CD4-positive, alpha-beta T cell treated with Interferon gamma for 1 hour (primary cell): ENCODE results near the gene ADPRH.

Source experiments
- DNase-seq: peaks from one replicate; pipeline ENCODE4 v3.0.0-alpha.2; 2020

The ADPRH gene

GRCh38 chr3:119598410-119599098 lies 19.3 kb downstream of the ADPRH start:
- no peak for DNase-seq

GRCh38 chr3:119599558-119600174 lies 20.4 kb downstream of the ADPRH start:
- no peak for DNase-seq

GRCh38 chr3:119600732-119601131 lies 21.4 kb downstream of the ADPRH start:
- DNase-seq = peak; percentile 20

- no peak for DNase-seq
Observed at GRCh38 chr3:119601154-119601553, 21.9 kb downstream of the ADPRH start.

GRCh38 chr3:119602676-119603075 lies 23.4 kb downstream of the ADPRH start:
- DNase-seq = no peak

- no peak for DNase-seq
Observed at GRCh38 chr3:119604878-119605277, 25.6 kb downstream of the ADPRH start.

- DNase-seq = no peak
Observed at GRCh38 chr3:119608405-119609000, 29.2 kb downstream of the ADPRH start.

GRCh38 chr3:119609301-119609700 lies 30.0 kb downstream of the ADPRH start:
- no peak for DNase-seq

GRCh38 chr3:119611664-119612063 lies 32.4 kb downstream of the ADPRH start:
- DNase-seq = no peak

- no peak for DNase-seq
Observed at GRCh38 chr3:119613201-119613600, 33.9 kb downstream of the ADPRH start.

GRCh38 chr3:119613872-119614271 lies 34.6 kb downstream of the ADPRH start:
- no peak for DNase-seq

- DNase-seq = no peak
Observed at GRCh38 chr3:119616056-119616455, 36.8 kb downstream of the ADPRH start.

- no peak for DNase-seq
Observed at GRCh38 chr3:119619094-119619493, 39.8 kb downstream of the ADPRH start.

- DNase-seq = no peak
Observed at GRCh38 chr3:119620899-119621298, 41.6 kb downstream of the ADPRH start.

GRCh38 chr3:119624002-119624720 lies 44.9 kb downstream of the ADPRH start:
- no peak for DNase-seq

GRCh38 chr3:119625451-119626153 lies 46.3 kb downstream of the ADPRH start:
- no peak for DNase-seq

- no peak for DNase-seq
Observed at GRCh38 chr3:119626196-119626595, 46.9 kb downstream of the ADPRH start.

GRCh38 chr3:119627461-119627860 lies 48.2 kb downstream of the ADPRH start:
- DNase-seq = peak; percentile 51

- peak; percentile 39 for DNase-seq
Observed at GRCh38 chr3:119628390-119628789, 49.1 kb downstream of the ADPRH start.

- DNase-seq = peak; percentile 26
Observed at GRCh38 chr3:119628816-119629445, 49.6 kb downstream of the ADPRH start.

- DNase-seq = peak; percentile 20
Observed at GRCh38 chr3:119630128-119630879, 51.0 kb downstream of the ADPRH start.

- DNase-seq = no peak
Observed at GRCh38 chr3:119630880-119631329, 51.6 kb downstream of the ADPRH start.
